Lung (tissue), 12 donors: ENCODE results near the gene PAXIP1. TPM values are rescaled to one million over a fixed set of nuclear protein-coding genes. Genes with fewer than 3 reads are reported as not detected.

Experiments
- ATAC-seq: fragments of 200-7000 bp; cut with Tn5 transposase; one replicate; pipeline ENCODE4 v1.9.1; 2020; ENCODE audit warnings: moderate number of reproducible peaks; ENCODE audit not compliant: insufficient read depth, low FRiP score
- DNase-seq, 3 donors: peaks; one replicate each; pipeline ENCODE4 v3.0.0-alpha.2; 2013 to 2017
- H3K27ac ChIP-seq, 2 donors: one replicate each; pipeline ENCODE4 v1.5.1; 2013; ENCODE audit warnings: mild to moderate bottlenecking in 2 of 2, moderate library complexity in 2 of 2, control low read depth in 1 of 2, inconsistent platforms in 1 of 2, low read depth in 1 of 2, low read length in 1 of 2
- H3K27me3 ChIP-seq, 3 donors: one replicate each; pipeline ENCODE4 v1.5.1; 2013; ENCODE audit warnings: low read length in 2 of 3; ENCODE audit not compliant: control insufficient read depth in 3 of 3, insufficient read depth in 3 of 3
- H3K36me3 ChIP-seq, 4 donors: one replicate each; pipeline ENCODE4 v1.5.1; 2013; ENCODE audit warnings: low read length in 4 of 4, mild to moderate bottlenecking in 1 of 4, moderate library complexity in 1 of 4; ENCODE audit not compliant: control insufficient read depth in 4 of 4, insufficient read depth in 4 of 4
- H3K4me1 ChIP-seq, 5 donors: one replicate each; pipeline ENCODE4 v1.5.1; 2013; ENCODE audit warnings: low read length in 5 of 5, mild to moderate bottlenecking in 2 of 5, moderate library complexity in 1 of 5; ENCODE audit not compliant: control insufficient read depth in 5 of 5, insufficient read depth in 5 of 5
- H3K4me3 ChIP-seq: one replicate; pipeline ENCODE4 v1.5.1; 2013; ENCODE audit warnings: mild to moderate bottlenecking, control low read depth, moderate library complexity
- H3K9ac ChIP-seq, 2 donors: one replicate each; pipeline ENCODE4 v1.5.1; 2013; ENCODE audit warnings: low read length in 2 of 2, control low read depth in 1 of 2; ENCODE audit not compliant: insufficient read depth in 1 of 2
- H3K9me3 ChIP-seq, 4 donors: one replicate each; pipeline ENCODE4 v1.5.1; 2013; ENCODE audit warnings: low read length in 3 of 4, mild to moderate bottlenecking in 1 of 4, moderate library complexity in 1 of 4; ENCODE audit not compliant: control insufficient read depth in 4 of 4, insufficient read depth in 3 of 4
- CTCF ChIP-seq: IDR thresholded peaks from 2 replicates; pipeline ENCODE4 v1.5.1; 2012; ENCODE audit warnings: mild to moderate bottlenecking; ENCODE audit errors: control extremely low read depth, extremely low read depth
- WGBS, 2 donors: extraction: QIAGEN DNeasy Blood & Tissue Kit; methylation state at CpG; one replicate each; pipeline ENCODE4 v1.1.7; 2013; 5-methylcytosine and 5-hydroxymethylcytosine counted together
- polyA plus RNA-seq, 2 donors: library from polyadenylated mRNA; stranded (reverse); fragments of 200-250 nt; gene quantifications; one replicate each; pipeline ENCODE4 v1.2.1, GENCODE V29; 2013
- total RNA-seq, 2 donors: library from RNA; depleted of rRNA in 1 of 2; stranded (reverse); fragments of >200 nt in 1 of 2; gene quantifications; one replicate each; pipeline ENCODE4 v1.2.1, GENCODE V29; 2014 to 2021
- donor health status: control.
- donor health status: control.
- donor health status: Bipolar disorder and iron deficiency.
- donor health status: healthy.
- donor health status: DM: yes; HTN: yes; CAD: no.

PAXIP1 gene
- total and polyA plus RNA-seq, 4 donors, result 4.7 to 15.3 (median 7.5) TPM

- no peak overlapping the region for H3K9ac ChIP-seq
- H3K36me3 ChIP-seq, result peaks cover 0 to 7% (median 4%) of the 10 kb centered on the region in 4 donors
- H3K27me3 ChIP-seq, result no peaks in the 10 kb centered on the region
- H3K9me3 ChIP-seq, result no peaks in the 10 kb centered on the region
- ATAC-seq, result no peak
- H3K4me1 ChIP-seq, result peaks cover 0 to 5% (median 0%) of the 10 kb centered on the region in 5 donors
- no peak overlapping the region for H3K4me3 ChIP-seq
- no peak for TF ChIP-seq CTCF
- H3K27ac ChIP-seq, result no peak overlapping the region
- DNase-seq, result no peak
- WGBS, 2 donors, result 90 to 92% methylated on average over 6 of the region's 6 CpGs
Measured at GRCh38 chr7:154986200-154986945, 16.6 kb downstream of the PAXIP1 start.

DNA sequence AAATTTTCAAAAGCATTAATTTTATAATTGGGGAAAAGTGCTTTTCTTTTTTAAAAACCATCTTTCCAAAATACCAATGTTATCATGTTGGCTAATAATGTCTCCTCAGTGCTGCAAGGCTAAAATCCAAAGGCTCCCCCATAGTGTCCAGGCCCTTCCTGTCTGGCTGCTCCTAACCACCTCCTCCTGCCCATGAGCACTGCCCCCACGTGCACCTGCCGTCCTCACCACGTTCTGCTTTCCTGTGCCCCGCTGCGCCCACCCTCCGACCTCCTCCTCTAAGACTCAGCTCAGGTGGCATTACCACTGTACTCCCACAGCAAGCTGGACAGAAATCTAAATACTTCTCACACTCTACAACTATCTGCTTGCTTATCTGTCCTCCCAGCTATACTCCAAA, 17.7 kb downstream of the PAXIP1 start:
- H3K4me3 ChIP-seq, result no peak overlapping the region
- H3K9me3 ChIP-seq, result no peaks in the 10 kb centered on the region
- WGBS, 2 donors, result 66 to 80% methylated on average over 6 of the region's 6 CpGs
- no peak for ATAC-seq
- H3K27ac ChIP-seq, result no peak overlapping the region
- H3K4me1 ChIP-seq, result peaks cover 0 to 5% (median 0%) of the 10 kb centered on the region in 5 donors
- no peak for TF ChIP-seq CTCF
- H3K27me3 ChIP-seq, result no peaks in the 10 kb centered on the region
- H3K36me3 ChIP-seq, result peaks cover 0 to 10% (median 8%) of the 10 kb centered on the region in 4 donors
- DNase-seq, result no peak
- no peak overlapping the region for H3K9ac ChIP-seq

DNA sequence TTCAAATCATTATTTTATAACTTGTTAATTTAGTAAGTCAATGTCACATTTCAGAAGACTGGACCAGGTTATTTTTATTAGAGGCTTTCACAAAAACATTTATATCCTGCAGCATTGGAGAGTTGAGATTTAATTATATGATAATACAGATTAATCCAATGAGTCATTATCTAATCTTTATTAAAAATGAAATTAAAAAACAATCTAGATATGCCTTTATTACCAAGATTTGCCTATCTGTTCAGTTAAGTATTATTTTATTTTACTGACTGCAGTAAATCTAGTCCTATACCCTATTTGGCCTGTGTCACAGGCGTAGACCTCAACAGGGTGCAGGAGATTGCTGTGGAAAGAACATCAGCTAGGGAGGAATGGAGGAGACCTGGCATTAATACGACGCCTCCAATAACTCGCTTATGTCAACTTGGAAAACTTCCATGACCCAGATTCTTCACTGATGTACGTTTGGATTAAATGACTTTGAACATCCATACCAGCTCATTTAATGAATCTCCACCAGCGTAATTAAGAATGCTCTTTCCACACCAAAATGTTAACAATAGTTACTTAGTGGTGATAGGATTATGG, 18.2 kb downstream of the PAXIP1 start:
- Histone ChIP-seq H3K9me3 (no peaks in the 10 kb centered on the region), H3K36me3 (peaks cover under 1 to 14% (median 9%) of the 10 kb centered on the region in 4 donors), H3K4me3 (no peak overlapping the region), H3K27ac (no peak overlapping the region), H3K27me3 (no peaks in the 10 kb centered on the region), H3K4me1 (peaks cover 0 to 5% (median 0%) of the 10 kb centered on the region in 5 donors), H3K9ac (no peak overlapping the region)
- TF ChIP-seq CTCF, result no peak
- 77 to 92% methylated on average over 6 of the region's 6 CpGs for WGBS, 2 donors
- DNase-seq (peak in 1 of 3 donors; percentile 22), ATAC-seq (no peak)
